Esophagus squamous epithelium (tissue), 5 donors: ENCODE results near the gene PRPF40B. TPM values are rescaled to one million over a fixed set of nuclear protein-coding genes. Genes with fewer than 3 reads are reported as not detected.

Source experiments
- DNase-seq: peaks from one replicate; lab custom pipeline; 2025; lab: John Stamatoyannopoulos, UW
- H3K27ac ChIP-seq, 4 donors: fragments of 200-600 bp; sonication (generic); one replicate each; pipeline ENCODE4 v1.5.1; 2016 to 2019; ENCODE audit warnings: mild to moderate bottlenecking in 1 of 4
- H3K27me3 ChIP-seq, 4 donors: fragments of 200-600 bp; sonication (generic); 1 replicate in 3 of 4; 2 replicates in 1 of 4; pipeline versions ENCODE4 v1.5.1 to v1.6.0; 2017 to 2021; ENCODE audit warnings: antibody characterized with exemption in 1 of 4
- H3K36me3 ChIP-seq, 3 donors: fragments of 200-600 bp; sonication (generic); one replicate each; pipeline ENCODE4 v1.5.1; 2016 to 2019
- H3K4me1 ChIP-seq, 3 donors: fragments of 200-600 bp; sonication (generic); one replicate each; pipeline ENCODE4 v1.5.1; 2017 to 2019
- H3K4me3 ChIP-seq, 4 donors: fragments of 200-600 bp; sonication (generic); 1 replicate in 3 of 4; 2 replicates in 1 of 4; pipeline ENCODE4 v1.5.1; 2016 to 2019; ENCODE audit warnings: mild to moderate bottlenecking in 2 of 4, moderate library complexity in 1 of 4
- H3K9me3 ChIP-seq, 3 donors: fragments of 200-600 bp; sonication (generic); one replicate each; pipeline ENCODE4 v1.5.1; 2016 to 2019
- POLR2A ChIP-seq, 4 donors: fragments of 450-650 bp; IDR thresholded peaks; one replicate each; pipeline ENCODE4 v1.6.1; 2017; ENCODE audit warnings: antibody characterized with exemption in 4 of 4, mild to moderate bottlenecking in 4 of 4, moderate library complexity in 3 of 4
- WGBS, 2 donors: methylation state at CpG; one replicate each; pipeline ENCODE4 v1.1.5; 2018; 5-methylcytosine and 5-hydroxymethylcytosine counted together
- intact Hi-C: fragments of 100-400 bp; cut with DNase I; formaldehyde crosslinking; loops from one replicate; pipeline ENCODE4 v1.15.0; 2022
- total RNA-seq, 4 donors: library from RNA; depleted of rRNA; stranded (reverse); fragments of >200 nt; gene quantifications; one replicate each; pipeline ENCODE4 v1.1.0, GENCODE V29; 2016
- TF ChIP-seq, protein P1 (sequence below), 6 experiments: fragments of 450-650 bp in 4 of 6; fragments of 200-600 bp in 2 of 6; sonication (generic) in 2 of 6; IDR thresholded peaks; one replicate each; pipeline ENCODE4 v1.5.1; 2016 to 2019; ENCODE audit warnings: antibody characterized with exemption in 6 of 6, mild to moderate bottlenecking in 4 of 6, moderate library complexity in 4 of 6
- donor health status: DM: yes; HTN: yes; CAD: no.

The PRPF40B gene
- total RNA-seq, 4 donors from 2014 or later = 5.2 to 14.5 (median 10.2) TPM

DNA sequence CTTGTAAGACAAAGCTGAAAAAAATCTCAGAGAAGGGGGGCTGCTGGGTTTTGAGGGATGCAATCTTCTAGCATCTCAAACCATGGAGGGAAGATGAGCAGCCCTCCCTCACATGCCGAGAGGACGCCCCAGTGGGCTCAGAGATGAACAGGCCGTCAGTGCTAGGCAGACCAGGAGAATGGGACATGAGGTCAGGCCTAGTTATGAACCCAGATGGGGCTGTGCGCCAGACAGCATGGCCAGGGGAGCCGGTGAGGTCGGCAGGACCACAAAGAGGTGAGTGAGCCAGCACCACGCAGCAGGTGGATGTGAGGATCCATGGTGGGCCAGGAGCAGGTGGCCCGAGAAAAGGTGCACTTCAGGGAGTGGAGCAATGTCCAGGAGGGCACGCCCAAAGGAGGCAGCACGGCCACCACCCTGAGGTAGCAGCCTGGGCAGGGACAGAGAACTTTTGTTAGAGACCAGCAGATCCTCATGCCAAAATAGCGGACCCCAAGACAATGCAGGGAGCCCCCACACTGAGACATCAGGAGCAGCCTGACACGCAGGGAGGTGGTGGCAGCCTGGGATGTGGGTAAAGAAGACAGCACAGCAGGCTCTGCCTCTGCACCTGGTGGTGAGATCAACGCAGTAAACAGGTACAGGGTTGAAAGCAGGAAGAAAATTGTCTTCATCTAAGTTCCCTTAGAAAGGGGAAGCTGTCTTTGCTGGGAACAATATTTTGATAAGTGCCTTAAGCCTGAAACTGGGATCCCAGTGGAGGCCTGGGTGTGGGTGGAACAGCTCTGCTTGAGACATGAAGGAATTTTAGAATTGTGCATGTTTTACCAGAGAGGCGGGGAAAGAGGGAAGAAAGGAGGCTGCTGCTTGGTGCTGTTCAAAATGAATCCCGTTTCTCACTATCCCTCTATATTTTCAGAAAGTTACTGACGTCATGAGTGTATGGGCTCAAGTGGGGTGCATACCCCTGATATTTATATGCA is 37.6 kb upstream of the PRPF40B start:
- no peak for TF ChIP-seq POLR2A (IDR thresholded peaks at IDR 0.05)
- TF ChIP-seq, protein P1, sequence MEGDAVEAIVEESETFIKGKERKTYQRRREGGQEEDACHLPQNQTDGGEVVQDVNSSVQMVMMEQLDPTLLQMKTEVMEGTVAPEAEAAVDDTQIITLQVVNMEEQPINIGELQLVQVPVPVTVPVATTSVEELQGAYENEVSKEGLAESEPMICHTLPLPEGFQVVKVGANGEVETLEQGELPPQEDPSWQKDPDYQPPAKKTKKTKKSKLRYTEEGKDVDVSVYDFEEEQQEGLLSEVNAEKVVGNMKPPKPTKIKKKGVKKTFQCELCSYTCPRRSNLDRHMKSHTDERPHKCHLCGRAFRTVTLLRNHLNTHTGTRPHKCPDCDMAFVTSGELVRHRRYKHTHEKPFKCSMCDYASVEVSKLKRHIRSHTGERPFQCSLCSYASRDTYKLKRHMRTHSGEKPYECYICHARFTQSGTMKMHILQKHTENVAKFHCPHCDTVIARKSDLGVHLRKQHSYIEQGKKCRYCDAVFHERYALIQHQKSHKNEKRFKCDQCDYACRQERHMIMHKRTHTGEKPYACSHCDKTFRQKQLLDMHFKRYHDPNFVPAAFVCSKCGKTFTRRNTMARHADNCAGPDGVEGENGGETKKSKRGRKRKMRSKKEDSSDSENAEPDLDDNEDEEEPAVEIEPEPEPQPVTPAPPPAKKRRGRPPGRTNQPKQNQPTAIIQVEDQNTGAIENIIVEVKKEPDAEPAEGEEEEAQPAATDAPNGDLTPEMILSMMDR (IDR thresholded peaks at IDR 0.05) = no peak
- 88 to 91% methylated on average over 13 to 16 of the region's 16 CpGs for WGBS, 2 donors
- no peak overlapping the region for H3K27ac ChIP-seq
- H3K4me3 ChIP-seq = no peak overlapping the region
- H3K36me3 ChIP-seq = peaks cover 0 to 35% (median 5%) of the 10 kb centered on the region in 3 donors
- intact Hi-C loops = no loop called here
- peaks cover 0 to 27% (median 10%) of the 10 kb centered on the region in 3 donors for H3K4me1 ChIP-seq
- H3K27me3 ChIP-seq = no peaks in the 10 kb centered on the region
- no peaks in the 10 kb centered on the region for H3K9me3 ChIP-seq
- no peak for DNase-seq

DNA sequence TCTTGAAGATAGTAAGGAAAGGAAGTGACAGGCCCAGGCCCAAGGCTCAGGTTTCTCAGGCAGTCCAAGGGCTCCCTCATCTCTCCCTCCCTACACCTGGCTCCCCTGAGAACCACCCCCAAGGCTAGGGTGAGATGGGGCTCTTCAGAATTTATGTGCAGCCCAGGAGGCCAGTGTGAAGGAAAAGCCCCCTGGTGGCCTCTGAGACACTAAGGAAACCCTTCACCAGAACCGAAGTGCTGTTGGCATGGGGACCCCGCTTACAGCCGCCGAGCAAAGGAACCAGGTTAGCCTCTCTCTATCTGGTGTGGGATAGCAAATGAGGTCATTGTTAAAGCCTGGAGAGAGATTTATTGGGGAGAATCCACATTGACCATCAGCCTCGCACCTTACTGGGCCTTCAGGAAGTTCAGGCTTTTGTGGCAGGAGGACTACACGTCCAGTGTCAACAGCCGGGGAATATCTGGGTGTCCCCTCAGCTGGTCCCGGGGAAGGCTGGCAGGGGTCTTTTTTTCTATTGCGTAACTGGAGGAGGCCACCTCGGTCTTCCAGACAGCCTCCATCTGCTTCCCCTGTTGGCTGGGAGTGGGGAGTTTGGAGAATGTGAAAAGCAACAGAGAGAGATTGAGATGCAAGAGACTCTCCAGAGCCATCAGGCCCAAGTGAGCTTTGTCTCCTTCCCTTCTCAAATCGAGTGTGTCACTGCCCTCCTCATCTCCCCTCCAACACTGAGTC is 36.0 kb upstream of the PRPF40B start:
- Histone ChIP-seq H3K36me3 (peaks cover 0 to 43% (median 5%) of the 10 kb centered on the region in 3 donors), H3K4me3 (no peak overlapping the region), H3K4me1 (peaks cover 0 to 22% (median 8%) of the 10 kb centered on the region in 3 donors), H3K27ac (no peak overlapping the region), H3K9me3 (no peaks in the 10 kb centered on the region), H3K27me3 (no peaks in the 10 kb centered on the region)
- DNase-seq = no peak
- TF ChIP-seq, protein P1 (IDR thresholded peaks at IDR 0.05) = no peak
- TF ChIP-seq POLR2A (IDR thresholded peaks at IDR 0.05) = no peak
- 85 to 88% methylated on average over 5 to 10 of the region's 11 CpGs for WGBS, 2 donors
- intact Hi-C loops = no loop called here

DNA sequence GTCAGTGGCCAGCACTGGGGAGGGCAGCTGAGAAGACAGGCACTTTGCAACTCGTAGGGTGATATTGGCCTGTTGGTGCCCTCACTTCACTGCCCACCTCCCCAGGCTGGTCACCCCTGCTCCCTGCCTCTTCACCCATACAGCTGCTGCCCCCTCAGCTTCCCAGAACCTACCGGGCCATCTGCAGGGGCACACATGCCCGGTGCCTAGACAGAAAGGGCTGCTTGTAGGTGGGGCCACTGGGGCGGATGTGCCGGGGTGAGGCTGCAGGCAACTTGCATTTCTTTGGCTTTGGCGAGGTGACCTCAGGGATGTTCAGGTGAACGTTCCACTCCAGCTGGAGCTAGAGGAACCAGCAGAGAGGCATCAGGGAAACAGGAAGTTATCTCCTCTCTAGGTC is 35.1 kb upstream of the PRPF40B start:
- DNase-seq = no peak
- WGBS, 2 donors = 62 to 67% methylated on average over 1 to 3 of the region's 7 CpGs

DNA sequence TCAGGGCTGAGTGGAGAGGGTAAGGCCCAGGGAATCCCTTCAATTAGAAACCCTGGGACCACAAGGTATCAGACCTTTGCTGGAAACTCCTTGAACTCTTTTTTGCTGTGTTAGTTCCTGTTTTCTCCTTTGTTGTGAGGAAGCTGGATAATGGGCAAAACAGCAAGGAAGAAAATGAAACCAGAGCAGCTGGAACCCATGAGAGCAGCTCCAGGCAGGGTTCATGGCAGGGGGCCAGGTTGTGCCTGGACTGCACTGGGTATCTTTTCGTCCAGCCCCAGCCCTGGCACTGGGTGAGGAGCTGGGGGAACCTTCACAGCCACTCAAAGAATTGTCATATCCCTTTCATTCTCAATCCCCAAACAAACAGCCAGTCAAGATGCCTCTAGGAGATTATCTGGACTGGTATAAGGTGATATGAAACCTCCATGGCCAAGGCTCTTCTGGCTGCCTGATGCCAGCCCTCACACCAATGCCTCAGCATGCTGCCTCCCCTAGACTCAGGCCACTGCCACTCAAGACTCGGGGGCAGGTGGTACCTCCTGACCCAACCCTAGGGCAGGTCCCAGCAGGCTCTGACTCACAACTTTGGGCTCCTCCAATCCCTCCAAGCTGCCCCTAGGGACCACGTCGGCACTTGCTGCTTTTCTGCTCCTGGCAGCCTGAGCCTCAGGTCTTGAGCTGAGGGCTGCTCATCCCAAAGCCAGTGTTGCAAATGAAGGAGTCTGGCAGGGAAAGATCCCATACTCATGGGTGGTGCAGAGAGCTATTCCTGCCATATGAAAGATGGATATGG is 34.4 kb upstream of the PRPF40B start:
- Histone ChIP-seq H3K4me3 (no peak overlapping the region), H3K9me3 (no peaks in the 10 kb centered on the region), H3K27ac (no peak overlapping the region), H3K36me3 (peaks cover 0 to 36% (median 5%) of the 10 kb centered on the region in 3 donors), H3K27me3 (no peaks in the 10 kb centered on the region), H3K4me1 (peaks cover 0 to 10% (median 6%) of the 10 kb centered on the region in 3 donors)
- TF ChIP-seq, protein P1 (IDR thresholded peaks at IDR 0.05) = no peak
- TF ChIP-seq POLR2A (IDR thresholded peaks at IDR 0.05) = no peak
- DNase-seq = no peak
- WGBS, 2 donors = 20 to 33% methylated on average over 1 of the region's 4 CpGs
- intact Hi-C loops = no loop called here

More for the DNA sequence above, 35.1 kb upstream of the PRPF40B start:
- H3K36me3 ChIP-seq = peaks cover 0 to 43% (median 5%) of the 10 kb centered on the region in 3 donors
- H3K9me3 ChIP-seq = no peaks in the 10 kb centered on the region
- no peak overlapping the region for H3K27ac ChIP-seq
- H3K27me3 ChIP-seq = no peaks in the 10 kb centered on the region
- no peak overlapping the region for H3K4me3 ChIP-seq
- intact Hi-C loops = no loop called here
- peaks cover 0 to 17% (median 6%) of the 10 kb centered on the region in 3 donors for H3K4me1 ChIP-seq
- TF ChIP-seq, protein P1 (IDR thresholded peaks at IDR 0.05) = no peak
- TF ChIP-seq POLR2A (IDR thresholded peaks at IDR 0.05) = no peak
